NCI-H2107 treated with DMSO at 0.1 percent for 48 hours (cell line): ENCODE data around the gene C5orf47.

ENCODE experiments used
- DNase-seq: peaks from one replicate; lab custom pipeline; 2025; ENCODE audit not compliant: unreplicated experiment; lab: John Stamatoyannopoulos, UW

The C5orf47 gene, protein sequence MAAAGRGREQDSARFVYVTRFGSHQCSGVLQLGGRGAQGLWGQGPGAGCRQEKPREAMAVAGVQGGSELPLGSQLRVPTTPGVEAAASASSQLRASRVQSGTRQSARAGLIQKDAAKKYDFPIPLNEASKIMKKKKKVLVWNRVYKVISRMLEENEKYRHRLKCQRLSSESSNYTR

DNA sequence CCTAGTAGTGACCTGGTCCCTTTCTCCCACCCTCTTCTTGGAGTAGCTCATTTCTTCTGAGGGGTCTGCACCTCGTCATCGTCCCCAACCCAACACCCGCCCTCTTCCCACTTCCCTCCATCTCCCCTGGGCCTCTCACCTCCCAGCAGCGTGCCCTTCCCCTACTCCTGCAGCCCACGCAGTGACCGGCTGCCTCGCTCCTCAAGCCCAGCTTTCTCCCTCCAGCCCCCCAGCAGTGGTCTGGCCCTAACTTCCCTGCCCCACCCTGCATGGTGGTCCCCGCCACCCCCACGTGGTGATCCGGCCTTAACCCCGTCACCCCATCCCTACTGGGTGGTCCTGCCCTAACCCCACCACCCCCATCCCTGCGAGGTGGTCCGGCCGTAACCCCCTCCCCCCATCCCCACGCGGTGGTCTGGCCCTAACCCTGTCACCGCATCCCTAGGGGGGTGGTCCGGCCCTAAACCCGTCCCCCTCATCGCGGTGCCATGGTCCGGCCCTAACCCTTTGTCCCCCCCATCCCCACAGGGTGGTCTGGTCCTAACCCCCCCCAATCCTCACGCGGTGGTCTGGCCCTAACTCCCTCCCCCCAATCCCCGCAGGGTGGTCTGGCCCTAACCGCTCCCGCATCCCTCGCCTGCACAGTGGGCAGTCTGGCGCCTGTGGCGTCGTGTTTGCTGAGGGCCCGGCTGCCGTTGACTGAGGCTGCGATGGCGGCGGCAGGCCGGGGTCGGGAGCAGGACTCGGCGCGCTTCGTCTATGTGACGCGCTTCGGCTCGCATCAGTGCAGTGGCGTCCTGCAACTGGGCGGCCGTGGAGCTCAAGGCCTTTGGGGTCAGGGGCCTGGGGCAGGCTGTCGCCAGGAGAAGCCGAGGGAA is at the start of gene C5orf47:
Gene C5orf47, plus strand, starts transcription at position 617 of the 878 bp plus-strand sequence. Its CDS starts 94 bp downstream, at position 711.
- DNase-seq, result no peak

DNA sequence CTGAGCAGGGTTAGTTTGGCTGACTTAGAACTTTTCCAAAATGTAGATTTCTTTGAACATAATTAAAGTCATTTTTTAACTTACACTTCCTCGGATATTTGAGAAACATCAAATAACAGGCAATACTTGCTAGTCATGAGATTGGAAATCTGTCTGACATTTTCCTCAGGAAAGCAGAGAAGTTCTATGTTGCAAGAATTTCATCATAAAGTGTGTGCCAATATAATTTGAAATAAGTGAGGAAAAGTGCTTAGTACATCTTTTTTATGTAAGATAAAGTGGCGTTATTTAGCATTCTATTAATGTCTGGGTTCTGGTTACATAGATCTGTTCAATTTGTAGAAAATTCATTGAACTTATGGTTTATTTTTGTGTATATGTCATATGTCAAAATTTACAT is 48.7 kb upstream of the C5orf47 start:
- no peak for DNase-seq

DNA sequence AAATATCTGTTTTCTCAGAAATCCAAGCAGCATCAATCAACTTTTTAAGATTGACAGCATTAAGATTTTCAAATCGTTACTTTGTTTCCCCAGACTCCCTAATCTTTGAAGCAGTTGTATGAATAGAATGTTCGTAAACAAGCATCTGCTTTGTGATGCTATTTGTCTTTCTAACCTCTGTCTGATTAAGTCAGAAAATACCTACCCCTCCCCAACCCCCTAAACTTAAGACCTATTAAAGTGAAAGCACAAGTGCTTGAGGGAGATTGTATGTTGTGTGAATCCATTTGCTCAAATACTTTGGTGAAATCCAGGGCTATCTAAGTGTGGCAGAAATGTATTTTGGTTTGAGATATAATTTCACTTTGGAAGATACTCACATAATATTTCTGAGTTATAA is 47.9 kb upstream of the C5orf47 start:
- DNase-seq, result no peak

DNA sequence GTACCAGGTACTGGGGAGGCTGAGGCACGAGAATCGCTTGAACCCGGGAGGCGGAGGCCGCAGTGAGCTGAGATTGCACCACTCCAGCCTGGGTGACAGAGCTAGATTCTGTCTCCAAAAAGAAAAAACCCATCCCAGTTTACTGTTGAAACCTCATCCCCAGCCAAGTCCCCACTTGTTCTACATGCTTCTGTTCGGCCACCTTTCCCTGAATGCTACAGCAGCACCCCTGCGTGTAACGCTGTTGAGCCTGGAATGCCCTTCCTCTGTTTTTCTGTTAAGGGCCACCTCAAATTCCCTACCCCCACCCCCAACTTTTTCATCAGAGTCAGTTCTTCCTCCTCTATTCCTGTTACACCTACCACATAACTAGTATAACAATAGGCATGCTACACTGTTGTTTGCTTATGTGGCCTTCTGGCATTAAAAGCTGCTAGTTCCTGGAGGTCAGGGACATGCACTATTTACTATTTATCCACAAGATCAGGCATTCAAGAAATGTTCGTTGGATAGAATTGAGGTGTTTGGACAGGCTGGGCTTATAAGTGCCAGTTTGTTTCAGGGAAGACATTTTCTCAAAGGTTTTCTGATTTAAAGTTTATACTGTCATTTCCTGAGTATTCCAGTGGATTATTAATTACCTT is 47.1 kb upstream of the C5orf47 start:
- DNase-seq, result no peak

DNA sequence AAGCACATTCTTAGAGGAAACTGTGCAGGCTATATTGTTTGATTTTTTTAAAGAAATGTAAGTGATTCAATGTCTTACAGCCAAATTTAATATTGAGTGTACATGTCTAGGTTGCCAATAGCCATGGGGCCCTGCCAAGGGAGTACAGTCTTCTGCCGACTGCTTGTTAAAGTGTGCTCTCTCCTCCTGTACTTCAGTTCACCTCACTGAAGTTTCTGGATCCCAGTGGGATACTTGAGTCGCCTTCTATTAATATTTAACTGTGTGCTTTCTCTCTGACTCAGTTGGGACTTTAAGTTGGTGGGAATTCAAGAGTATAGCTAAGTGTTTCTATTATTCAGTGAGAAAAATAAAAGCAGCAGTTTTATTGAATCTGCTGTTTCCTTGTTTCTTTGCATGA is 44.5 kb upstream of the C5orf47 start:
- DNase-seq, result no peak

DNA sequence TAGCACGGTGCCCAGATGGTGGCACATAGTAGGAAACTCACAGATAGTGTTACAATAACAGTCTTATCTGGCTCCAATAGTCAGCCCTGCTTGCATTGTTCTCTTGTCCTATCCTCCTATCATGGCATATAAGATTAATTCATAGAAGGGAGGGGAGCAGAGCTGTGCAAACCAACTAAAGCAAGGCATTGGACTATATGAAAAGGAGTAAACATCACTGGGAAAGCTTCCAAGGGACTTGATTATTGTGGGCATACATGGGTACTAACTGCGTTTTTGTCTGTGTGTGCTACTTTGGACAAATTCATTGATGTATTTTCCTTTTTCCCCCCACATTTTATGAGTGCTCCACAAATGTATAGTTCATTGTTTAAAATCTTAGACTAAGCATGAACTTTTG is 43.8 kb upstream of the C5orf47 start:
- DNase-seq, result no peak

DNA sequence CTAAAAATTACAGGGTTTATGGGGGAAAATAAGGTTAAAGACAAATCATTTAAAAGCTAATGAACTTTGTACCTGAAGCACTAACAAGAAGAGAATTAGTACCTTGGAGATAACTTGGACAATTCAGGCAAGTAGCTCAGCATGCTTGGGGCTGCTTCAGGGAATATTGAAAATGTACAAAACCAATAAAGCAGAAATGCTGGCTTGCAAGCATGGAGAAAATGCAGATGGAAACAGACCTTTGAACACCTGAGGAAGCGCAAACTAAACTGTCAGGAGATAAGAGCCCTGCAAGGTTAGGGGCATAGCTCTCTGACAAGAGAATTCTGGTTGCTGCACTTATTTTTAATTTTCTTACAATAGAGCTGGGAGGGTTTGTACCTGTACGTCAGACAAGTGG is 42.6 kb upstream of the C5orf47 start:
- DNase-seq, result no peak

DNA sequence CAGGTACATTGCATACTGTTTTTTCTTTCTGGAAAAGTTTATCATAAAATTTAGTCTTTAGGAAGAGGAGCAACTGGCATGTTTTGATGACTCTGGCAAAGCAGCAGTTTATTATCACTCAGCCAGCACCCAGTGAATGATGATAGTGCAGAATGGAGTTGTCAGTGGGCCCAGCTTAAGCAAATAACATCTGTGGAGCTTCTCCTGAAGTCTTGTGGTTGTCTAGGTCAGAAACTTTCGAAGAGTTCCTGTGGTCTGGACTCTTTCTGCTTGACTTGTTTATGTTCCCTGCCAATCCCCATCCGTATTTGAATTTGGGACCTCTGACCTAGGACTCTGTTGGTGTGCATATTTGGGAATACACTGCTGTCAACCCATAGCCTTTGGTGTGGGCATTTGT is 38.1 kb upstream of the C5orf47 start:
- no peak for DNase-seq

DNA sequence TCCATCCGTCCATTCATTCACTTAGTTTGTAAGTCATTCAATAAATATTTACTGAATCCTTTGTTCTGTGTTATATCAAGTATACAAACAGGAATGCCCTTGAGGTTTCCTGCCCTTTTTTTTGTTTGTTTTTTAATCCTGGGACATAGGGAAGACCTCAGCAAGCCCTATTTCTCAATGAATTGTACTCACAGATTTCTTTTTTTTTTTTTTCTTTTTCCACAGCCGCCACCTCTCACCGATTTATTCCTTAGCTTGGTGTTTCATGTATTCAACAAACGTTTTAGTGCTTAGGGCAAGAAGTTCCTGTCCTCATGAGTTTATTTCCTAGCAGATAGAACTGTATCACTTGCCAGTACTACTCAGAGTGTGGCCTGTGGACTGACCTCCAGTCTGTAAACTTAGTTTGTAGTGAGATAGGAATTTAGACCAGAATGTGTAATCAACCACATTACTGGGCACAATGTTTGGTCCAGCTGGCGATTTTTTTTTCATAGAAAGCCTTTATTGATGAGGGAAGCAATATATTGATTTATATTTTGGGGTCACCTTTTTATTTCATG is 35.4 kb upstream of the C5orf47 start:
- DNase-seq, result no peak

DNA sequence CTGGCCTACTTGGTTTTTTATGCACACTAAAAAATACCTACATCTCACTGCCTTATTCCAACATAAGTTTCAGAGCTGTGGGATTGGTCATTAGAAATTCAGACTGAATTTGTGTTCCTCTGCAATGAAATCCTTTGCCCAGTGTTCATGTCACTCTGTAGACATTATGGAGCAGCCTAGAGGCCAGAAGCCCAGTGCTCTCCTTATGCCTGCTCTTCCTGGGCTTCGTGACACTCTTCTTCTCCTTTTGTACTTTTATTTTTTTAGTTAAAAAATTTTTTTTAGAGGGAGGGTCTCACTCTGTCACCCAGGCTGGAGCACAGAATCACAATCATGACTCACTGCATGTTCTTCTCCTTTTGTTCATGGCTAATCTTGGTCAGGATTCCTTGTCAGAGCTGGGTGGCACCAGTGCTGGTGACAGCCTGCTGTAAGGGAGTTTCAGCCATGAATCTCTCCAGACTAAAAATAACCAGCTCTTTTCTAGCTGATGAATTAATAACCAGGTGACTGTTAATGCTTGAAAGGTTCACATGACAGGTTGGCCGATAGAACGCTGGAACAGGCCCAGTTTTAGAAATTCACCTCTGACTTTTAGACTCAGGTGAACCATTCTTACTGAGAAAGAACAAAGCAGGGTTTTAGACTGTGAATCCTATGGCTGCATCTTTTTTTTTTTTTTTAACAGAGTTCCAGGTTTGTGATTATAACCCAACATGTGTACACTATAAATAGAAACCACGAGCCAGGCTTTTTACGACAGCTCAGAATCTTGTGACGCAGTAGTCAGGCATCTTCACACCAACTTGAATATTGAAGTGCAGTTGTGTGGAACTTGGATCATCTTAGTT is 34.1 kb upstream of the C5orf47 start:
- no peak for DNase-seq

DNA sequence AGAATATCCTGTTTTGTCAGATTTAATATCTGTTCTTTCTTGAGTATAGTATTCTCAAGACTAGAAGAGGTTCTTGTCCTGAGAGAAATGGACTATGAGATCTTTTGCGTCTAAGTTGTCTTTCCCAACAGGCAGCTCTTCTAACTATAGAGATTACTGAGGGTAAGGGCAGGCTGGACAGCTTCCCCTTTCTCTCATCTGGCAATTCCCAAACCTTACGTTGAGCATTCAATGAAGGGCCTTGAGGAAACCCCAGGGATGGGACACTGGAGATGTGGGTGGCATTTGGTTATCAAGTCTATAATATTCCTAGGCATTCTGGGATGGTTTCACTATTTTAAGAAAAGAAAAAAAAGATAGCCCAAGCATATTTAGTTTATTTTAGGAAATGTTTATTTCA is 28.0 kb upstream of the C5orf47 start:
- DNase-seq, result no peak

DNA sequence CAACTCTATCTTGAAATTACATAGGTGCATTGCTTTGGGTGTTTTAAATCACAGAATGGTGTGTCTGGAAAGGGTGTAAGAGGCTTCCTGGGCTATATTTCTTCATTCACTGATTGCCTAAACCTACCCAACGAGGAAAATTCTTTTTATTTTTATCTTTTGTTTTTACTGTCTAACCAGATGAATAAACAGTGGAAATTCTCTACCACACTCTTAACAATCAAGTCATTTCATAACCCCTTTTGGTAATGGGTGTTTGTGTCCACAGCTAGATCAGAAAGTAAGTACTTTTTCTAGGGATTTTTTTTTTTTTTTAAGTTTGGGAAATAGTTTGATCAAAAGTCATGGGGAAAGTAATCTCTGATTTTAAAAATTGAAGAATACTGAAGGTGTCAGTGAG is 27.6 kb upstream of the C5orf47 start:
- DNase-seq, result no peak

DNA sequence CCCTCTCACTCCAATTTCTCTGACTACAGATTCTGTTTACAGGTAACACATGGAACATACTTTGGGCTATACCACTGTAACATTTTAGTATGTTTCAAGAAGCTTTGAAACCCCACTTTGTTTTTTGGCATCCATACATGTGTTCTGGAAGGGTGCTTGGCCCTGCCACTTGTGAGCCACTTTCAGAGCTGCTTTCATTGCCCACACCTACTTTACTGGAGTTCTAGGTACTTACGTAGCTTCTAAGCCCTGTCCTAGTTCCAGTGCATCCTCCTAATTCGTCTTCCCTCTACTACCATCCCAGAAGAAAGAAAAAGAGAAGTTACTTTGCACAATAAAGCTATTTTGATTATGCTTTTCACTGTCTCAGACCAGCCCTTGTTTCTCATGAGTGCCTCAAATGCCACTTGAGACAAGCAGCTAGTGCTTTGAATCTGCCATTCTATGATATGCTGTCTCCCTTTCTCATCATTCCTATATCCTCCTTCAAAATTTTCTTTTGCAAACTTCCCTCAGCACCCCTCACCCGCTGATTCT is 26.5 kb upstream of the C5orf47 start:
- peak; percentile 2 for DNase-seq

DNA sequence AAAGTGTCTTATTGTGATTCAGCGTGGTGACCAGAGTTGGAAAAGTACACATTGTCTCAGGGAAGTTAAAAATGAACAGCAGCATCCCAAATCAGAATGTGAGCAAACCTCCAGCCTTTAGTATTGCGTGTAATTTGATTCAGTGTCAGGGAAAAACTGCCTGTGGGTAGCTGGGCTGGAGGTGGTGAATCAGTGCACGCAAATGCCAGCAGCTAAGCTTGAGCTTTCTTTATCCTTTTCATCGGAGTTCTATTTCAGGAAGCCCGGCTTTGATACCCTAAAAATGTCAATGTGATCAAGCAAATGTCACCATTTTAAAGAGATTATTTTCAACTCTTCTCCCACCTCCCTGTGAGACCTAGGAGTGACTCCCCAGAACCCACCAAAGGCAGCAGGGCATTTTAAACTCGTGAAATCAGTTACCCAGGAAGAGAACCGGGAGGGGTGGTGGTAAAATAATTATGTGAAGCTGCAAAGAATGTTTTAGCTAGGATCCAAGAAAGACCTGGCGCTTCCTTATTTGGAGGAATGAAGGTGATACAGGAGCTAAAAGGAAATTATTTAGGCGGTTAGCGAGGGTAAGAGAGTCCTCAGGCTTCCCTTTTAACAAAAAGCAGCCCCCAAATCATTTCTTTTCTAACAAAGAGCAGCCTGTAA is 25.7 kb upstream of the C5orf47 start:
- peak; percentile 19 for DNase-seq

DNA sequence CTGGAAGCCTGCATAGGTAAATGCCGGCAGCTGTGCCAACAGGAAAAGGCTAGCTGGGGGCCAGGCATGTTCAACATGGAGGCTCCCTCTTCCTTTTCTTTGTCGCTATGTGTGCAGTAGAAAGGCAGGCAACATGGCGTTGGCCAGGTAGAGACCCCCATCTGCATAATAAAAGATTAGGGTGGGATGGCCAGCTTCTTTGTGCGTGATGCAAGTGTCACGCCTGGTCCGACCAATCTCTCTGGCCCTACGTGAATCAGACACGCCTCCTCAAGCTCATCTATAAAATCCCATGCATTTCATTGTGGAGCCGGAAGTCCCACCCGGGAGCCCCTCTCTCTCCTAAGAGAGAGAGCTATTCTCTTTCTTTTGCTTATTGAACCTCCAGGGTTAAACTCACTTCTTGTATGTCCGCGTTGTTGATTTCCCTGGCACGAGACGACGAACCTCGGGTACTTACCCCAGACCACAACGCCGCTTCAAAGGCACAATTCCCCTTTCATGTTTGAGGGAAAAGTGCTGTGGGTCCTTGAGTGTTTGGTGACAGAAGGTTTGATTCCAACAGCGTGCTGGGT is 25.0 kb upstream of the C5orf47 start:
- peak; percentile 49 for DNase-seq

DNA sequence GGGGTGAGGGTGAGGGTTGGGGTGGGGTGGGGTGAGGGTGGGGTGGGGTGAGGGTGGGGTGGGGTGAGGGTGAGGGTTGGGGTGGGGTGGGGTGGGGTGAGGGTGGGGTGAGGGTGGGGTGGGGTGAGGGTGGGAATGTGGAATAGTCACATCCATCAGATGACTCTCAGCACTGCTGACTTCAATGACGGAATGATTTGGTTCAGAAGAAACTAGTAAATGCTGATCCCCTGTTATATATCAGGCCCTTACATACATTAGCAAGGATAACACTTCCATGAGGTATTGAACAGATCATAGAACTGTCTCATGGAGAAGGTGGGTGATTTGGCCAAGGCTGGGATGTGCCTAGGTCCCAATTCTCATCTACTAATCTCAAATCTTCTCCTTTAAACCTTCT is 24.5 kb upstream of the C5orf47 start:
- DNase-seq, result no peak

DNA sequence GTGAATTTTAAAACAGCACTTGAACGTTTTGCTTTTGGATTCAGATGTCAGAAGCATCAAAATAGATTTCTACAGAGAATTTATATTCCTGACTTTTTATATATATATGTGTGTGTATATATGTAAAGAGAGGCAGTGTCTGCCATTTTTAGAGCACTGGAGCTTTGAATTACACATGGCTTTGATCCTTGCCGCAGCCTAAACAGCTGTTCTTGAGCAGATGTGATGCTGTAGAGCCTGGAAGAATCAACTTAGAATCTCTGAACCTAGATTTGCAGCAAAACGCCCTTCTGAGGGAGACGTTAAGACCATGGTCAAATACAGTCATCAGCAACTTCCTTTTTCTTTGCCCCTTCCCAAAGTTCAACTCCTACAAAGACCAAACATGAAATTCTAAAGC is 21.7 kb upstream of the C5orf47 start:
- no peak for DNase-seq

DNA sequence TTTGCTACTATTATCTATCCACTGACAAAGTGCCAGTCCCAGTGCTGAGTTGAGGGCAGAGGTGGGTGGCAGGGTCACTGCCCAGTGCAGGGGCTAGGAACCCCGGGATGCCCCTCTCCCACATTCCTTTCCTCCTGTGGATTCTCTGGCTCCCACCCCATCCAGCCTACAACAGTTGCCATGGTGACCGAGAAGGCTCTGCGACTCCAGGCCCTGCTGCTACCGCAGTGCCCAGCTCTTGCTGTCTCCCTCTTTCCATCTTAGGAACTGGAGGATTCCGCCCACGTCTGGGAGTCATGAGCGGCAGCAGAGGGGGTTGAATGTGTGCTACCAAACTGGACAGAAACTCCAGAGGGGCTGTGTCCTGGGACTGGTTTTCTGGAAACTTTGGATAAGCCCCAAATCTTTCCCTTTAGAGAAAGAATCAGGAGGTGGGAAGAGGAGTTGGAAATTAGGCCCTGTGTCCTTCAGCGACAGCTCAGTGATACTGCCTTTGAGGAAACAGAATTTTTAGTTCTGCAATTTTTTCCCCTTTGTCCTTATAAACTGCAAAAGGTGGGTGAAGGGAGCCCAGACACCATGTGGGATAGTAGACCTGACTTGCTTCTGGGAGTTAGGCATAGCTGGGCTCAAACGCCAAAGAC is 20.7 kb upstream of the C5orf47 start:
- no peak for DNase-seq
